ENCODE data around the gene BMPER. TPM values are rescaled to one million over a fixed set of nuclear protein-coding genes. Genes with fewer than 3 reads are reported as not detected.

The BMPER gene
- total RNA-seq, 3 donors from 2014 or later (not counting 1 experiment from before 2014, with no cell fraction given) = 0.32 to 0.64 (median 0.50) TPM

DNA sequence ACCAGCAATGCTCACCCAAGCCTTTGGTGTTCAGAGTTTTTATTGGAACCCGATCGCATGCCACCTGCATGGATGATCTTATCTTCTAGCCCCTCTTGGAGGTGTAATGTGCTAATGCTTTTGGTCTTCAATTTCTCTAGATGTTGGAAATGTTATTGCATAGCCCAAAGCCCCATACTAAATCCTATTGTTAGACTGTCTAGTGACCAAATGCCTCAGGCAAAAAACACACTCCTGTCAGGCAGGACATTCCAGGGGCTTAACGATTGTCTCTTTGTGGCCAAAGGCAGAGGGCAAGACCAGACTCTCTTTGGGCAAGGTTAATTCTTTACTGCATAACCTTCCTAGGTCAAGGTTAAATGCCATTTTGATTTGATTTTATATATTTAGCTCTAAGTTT, 187.9 kb downstream of the BMPER start:
- ATAC-seq = no peak
- Mint-ChIP-seq H3K9me3 (no peaks in the 10 kb centered on the region), H3K4me3 (no peak overlapping the region), H3K27me3 (ENCODE audit: low read depth in 2 of 2) (peaks cover 0 to 11% of the 10 kb centered on the region in 2 donors), H3K27ac (no peak overlapping the region), H3K36me3 (no peaks in the 10 kb centered on the region), H3K4me1 (no peaks in the 10 kb centered on the region)
- TF ChIP-seq, protein P1, sequence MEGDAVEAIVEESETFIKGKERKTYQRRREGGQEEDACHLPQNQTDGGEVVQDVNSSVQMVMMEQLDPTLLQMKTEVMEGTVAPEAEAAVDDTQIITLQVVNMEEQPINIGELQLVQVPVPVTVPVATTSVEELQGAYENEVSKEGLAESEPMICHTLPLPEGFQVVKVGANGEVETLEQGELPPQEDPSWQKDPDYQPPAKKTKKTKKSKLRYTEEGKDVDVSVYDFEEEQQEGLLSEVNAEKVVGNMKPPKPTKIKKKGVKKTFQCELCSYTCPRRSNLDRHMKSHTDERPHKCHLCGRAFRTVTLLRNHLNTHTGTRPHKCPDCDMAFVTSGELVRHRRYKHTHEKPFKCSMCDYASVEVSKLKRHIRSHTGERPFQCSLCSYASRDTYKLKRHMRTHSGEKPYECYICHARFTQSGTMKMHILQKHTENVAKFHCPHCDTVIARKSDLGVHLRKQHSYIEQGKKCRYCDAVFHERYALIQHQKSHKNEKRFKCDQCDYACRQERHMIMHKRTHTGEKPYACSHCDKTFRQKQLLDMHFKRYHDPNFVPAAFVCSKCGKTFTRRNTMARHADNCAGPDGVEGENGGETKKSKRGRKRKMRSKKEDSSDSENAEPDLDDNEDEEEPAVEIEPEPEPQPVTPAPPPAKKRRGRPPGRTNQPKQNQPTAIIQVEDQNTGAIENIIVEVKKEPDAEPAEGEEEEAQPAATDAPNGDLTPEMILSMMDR (IDR thresholded peaks at IDR 0.05) = no peak
- Histone ChIP-seq H3K4me1 (ENCODE audit: control insufficient read depth, insufficient read depth, low read length) (no peaks in the 10 kb centered on the region), H3K27me3 (ENCODE audit: control insufficient read depth, insufficient read depth, low read length) (no peaks in the 10 kb centered on the region), H3K9me3 (ENCODE audit: control insufficient read depth, insufficient read depth, low read length) (no peaks in the 10 kb centered on the region), H3K27ac (ENCODE audit: low read length) (no peak overlapping the region), H3K4me3 (ENCODE audit: low read length) (no peak overlapping the region), H3K36me3 (ENCODE audit: control insufficient read depth, insufficient read depth, low read length) (no peaks in the 10 kb centered on the region)
- intact Hi-C loops (cut with micrococcal nuclease) = no loop called here
- DNase-seq = no peak
- 100% methylated on average over 3 of the region's 3 CpGs for WGBS (ENCODE audit: insufficient coverage)

DNA sequence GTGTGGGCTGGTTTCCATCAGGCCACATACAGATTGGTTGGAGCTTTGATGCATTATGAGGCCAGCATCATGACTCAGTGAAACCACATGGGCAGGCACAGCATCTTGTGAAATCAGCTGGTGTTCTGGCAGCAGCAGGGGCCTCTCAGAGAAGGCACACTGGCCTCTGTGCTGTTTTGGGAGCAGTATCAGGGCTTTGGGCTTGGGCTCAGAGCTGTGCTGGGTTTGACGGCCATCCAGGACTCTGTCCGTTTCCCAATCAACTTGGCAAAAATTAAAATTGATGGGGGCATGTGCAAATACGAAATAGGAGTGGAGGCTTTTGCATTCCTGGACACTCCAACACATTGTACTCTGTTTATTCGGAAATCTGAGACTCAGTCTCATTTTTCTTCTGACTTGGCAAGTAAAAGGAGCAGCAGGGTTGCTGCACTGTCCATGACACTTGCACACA, 190.9 kb downstream of the BMPER start:
- H3K4me3 ChIP-seq (ENCODE audit: low read length) = no peak overlapping the region
- 90% methylated on average over 4 of the region's 4 CpGs for WGBS (ENCODE audit: insufficient coverage)
- ATAC-seq = no peak
- no peaks in the 10 kb centered on the region for H3K36me3 Mint-ChIP-seq
- TF ChIP-seq, protein P1 (IDR thresholded peaks at IDR 0.05) = no peak
- no peak overlapping the region for H3K27ac ChIP-seq (ENCODE audit: low read length)
- no peaks in the 10 kb centered on the region for H3K4me1 Mint-ChIP-seq
- H3K27me3 Mint-ChIP-seq (ENCODE audit: low read depth in 2 of 2) = peaks cover 0 to 7% of the 10 kb centered on the region in 2 donors
- H3K9me3 ChIP-seq (ENCODE audit: control insufficient read depth, insufficient read depth, low read length) = no peaks in the 10 kb centered on the region
- DNase-seq = no peak
- H3K27me3 ChIP-seq (ENCODE audit: control insufficient read depth, insufficient read depth, low read length) = no peaks in the 10 kb centered on the region
- no peaks in the 10 kb centered on the region for H3K36me3 ChIP-seq (ENCODE audit: control insufficient read depth, insufficient read depth, low read length)
- H3K4me3 Mint-ChIP-seq = no peak overlapping the region
- H3K4me1 ChIP-seq (ENCODE audit: control insufficient read depth, insufficient read depth, low read length) = no peaks in the 10 kb centered on the region
- intact Hi-C loops (cut with micrococcal nuclease) = no loop called here
- no peak overlapping the region for H3K27ac Mint-ChIP-seq
- H3K9me3 Mint-ChIP-seq = no peaks in the 10 kb centered on the region

DNA sequence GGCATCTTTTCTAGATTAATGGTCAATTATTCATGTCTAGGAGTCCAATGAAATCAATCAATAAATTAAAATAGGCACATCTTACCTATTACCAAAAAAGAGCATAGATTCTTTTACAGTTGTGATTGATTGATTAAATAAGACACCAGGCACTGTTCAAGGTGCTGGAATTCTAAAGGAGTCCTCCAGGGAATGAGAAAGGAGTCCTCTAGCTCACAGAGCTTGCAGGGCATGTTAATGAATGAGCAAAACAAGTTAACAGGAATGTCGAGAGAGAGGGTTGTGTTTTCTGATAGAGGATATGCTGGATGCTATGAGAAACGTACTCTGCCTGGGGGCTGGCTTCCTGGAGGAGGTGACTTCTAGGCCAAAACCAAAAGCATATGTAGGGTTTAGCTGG, 191.4 kb downstream of the BMPER start:
- Histone ChIP-seq H3K9me3 (ENCODE audit: control insufficient read depth, insufficient read depth, low read length) (no peaks in the 10 kb centered on the region), H3K4me3 (ENCODE audit: low read length) (no peak overlapping the region), H3K27me3 (ENCODE audit: control insufficient read depth, insufficient read depth, low read length) (no peaks in the 10 kb centered on the region), H3K27ac (ENCODE audit: low read length) (no peak overlapping the region), H3K4me1 (ENCODE audit: control insufficient read depth, insufficient read depth, low read length) (no peaks in the 10 kb centered on the region), H3K36me3 (ENCODE audit: control insufficient read depth, insufficient read depth, low read length) (no peaks in the 10 kb centered on the region)
- Mint-ChIP-seq H3K4me1 (no peaks in the 10 kb centered on the region), H3K27ac (no peak overlapping the region), H3K4me3 (no peak overlapping the region), H3K36me3 (no peaks in the 10 kb centered on the region), H3K27me3 (ENCODE audit: low read depth in 2 of 2) (peaks cover 0 to 7% of the 10 kb centered on the region in 2 donors), H3K9me3 (no peaks in the 10 kb centered on the region)
- WGBS (ENCODE audit: insufficient coverage) = 85% methylated on average over 2 of the region's 2 CpGs
- ATAC-seq (no peak), DNase-seq (no peak)
- TF ChIP-seq, protein P1 (IDR thresholded peaks at IDR 0.05) = no peak
- intact Hi-C loops (cut with micrococcal nuclease) = no loop called here

DNA sequence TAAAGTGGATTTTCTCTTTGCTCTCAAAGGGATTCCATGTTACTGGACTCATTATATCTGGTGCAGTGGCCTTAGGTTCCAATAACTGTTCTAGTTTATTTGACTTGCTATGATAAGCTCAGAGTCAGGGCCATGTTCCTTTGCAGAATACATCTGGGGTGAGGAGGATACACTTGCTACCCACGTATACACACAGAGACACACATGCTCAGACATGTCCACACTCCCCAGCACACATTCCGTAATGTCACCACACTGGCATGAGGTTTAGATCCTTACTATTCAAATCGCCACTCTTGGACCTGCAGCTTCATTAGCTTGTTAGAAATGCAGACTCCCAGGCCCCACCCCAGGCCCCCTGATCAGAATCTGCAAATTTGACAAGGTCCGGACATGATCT, 195.3 kb downstream of the BMPER start:
- no peak for ATAC-seq
- H3K4me1 ChIP-seq (ENCODE audit: control insufficient read depth, insufficient read depth, low read length) = no peaks in the 10 kb centered on the region
- intact Hi-C loops (cut with micrococcal nuclease) = no loop called here
- Mint-ChIP-seq H3K36me3 (no peaks in the 10 kb centered on the region), H3K4me3 (no peak overlapping the region), H3K4me1 (no peaks in the 10 kb centered on the region), H3K27ac (no peak overlapping the region), H3K9me3 (peaks cover 2 to 3% of the 10 kb centered on the region in 2 donors), H3K27me3 (ENCODE audit: low read depth in 2 of 2) (peaks cover 0 to 2% of the 10 kb centered on the region in 2 donors)
- no peaks in the 10 kb centered on the region for H3K36me3 ChIP-seq (ENCODE audit: control insufficient read depth, insufficient read depth, low read length)
- 56% methylated on average over 4 of the region's 4 CpGs for WGBS (ENCODE audit: insufficient coverage)
- H3K9me3 ChIP-seq (ENCODE audit: control insufficient read depth, insufficient read depth, low read length) = no peaks in the 10 kb centered on the region
- no peak overlapping the region for H3K4me3 ChIP-seq (ENCODE audit: low read length)
- no peaks in the 10 kb centered on the region for H3K27me3 ChIP-seq (ENCODE audit: control insufficient read depth, insufficient read depth, low read length)
- DNase-seq = no peak
- H3K27ac ChIP-seq (ENCODE audit: low read length) = no peak overlapping the region
- TF ChIP-seq, protein P1 (IDR thresholded peaks at IDR 0.05) = no peak
